Naive B cell (primary cell): ENCODE data around the gene GCN1. TPM values are rescaled to one million over a fixed set of nuclear protein-coding genes. Genes with fewer than 3 reads are reported as not detected.

Experiments
- ATAC-seq, 2 donors: fragments of 150-1000 bp; cut with Tn5 transposase; 2 replicates each; pipeline ENCODE4 v1.10.0; 2021; ENCODE audit warnings: low read depth in 2 of 2, mild to moderate bottlenecking in 2 of 2, moderate library complexity in 2 of 2
- DNase-seq: peaks from one replicate; pipeline ENCODE4 v3.0.0; 2022
- H3K27ac Mint-ChIP-seq, 6 donors: one replicate each; pipeline ENCODE4 v1.8.0; 2020 to 2022; ENCODE audit warnings: mild to moderate bottlenecking in 6 of 6, mixed read lengths in 6 of 6, moderate library complexity in 5 of 6, inconsistent platforms in 2 of 6
- H3K27me3 Mint-ChIP-seq, 3 donors: one replicate each; pipeline ENCODE4 v1.8.0; 2021 to 2022; ENCODE audit warnings: mixed read lengths in 3 of 3, mild to moderate bottlenecking in 1 of 3
- H3K36me3 Mint-ChIP-seq, 2 donors: one replicate each; pipeline ENCODE4 v1.8.0; 2020 to 2022; ENCODE audit warnings: mixed read lengths in 2 of 2, inconsistent platforms in 1 of 2, mild to moderate bottlenecking in 1 of 2
- H3K4me1 Mint-ChIP-seq, 3 donors: one replicate each; pipeline ENCODE4 v1.8.0; 2020 to 2022; ENCODE audit warnings: mixed read lengths in 3 of 3, inconsistent platforms in 1 of 3, mild to moderate bottlenecking in 1 of 3, moderate library complexity in 1 of 3
- H3K4me3 Mint-ChIP-seq, 8 donors: one replicate each; pipeline ENCODE4 v1.8.0; 2020 to 2022; ENCODE audit warnings: mild to moderate bottlenecking in 8 of 8, mixed read lengths in 8 of 8, moderate library complexity in 8 of 8, inconsistent platforms in 2 of 8
- H3K9me3 Mint-ChIP-seq, 7 donors: one replicate each; pipeline ENCODE4 v1.8.0; 2020 to 2022; ENCODE audit warnings: mixed read lengths in 7 of 7, mild to moderate bottlenecking in 5 of 7, inconsistent platforms in 2 of 7, moderate library complexity in 1 of 7
- polyA plus RNA-seq, 6 donors: library from polyadenylated mRNA; unstranded; fragments of 300-500 nt; fragmentation: Illumina TruSeq; gene quantifications; one replicate each; pipeline ENCODE4 v1.2.3, GENCODE V29; 2021; ENCODE audit warnings: low read depth in 6 of 6

The GCN1 gene
- polyA plus RNA-seq, 6 donors from 2014 or later: 11.1 to 23.9 (median 18.7) TPM

DNA sequence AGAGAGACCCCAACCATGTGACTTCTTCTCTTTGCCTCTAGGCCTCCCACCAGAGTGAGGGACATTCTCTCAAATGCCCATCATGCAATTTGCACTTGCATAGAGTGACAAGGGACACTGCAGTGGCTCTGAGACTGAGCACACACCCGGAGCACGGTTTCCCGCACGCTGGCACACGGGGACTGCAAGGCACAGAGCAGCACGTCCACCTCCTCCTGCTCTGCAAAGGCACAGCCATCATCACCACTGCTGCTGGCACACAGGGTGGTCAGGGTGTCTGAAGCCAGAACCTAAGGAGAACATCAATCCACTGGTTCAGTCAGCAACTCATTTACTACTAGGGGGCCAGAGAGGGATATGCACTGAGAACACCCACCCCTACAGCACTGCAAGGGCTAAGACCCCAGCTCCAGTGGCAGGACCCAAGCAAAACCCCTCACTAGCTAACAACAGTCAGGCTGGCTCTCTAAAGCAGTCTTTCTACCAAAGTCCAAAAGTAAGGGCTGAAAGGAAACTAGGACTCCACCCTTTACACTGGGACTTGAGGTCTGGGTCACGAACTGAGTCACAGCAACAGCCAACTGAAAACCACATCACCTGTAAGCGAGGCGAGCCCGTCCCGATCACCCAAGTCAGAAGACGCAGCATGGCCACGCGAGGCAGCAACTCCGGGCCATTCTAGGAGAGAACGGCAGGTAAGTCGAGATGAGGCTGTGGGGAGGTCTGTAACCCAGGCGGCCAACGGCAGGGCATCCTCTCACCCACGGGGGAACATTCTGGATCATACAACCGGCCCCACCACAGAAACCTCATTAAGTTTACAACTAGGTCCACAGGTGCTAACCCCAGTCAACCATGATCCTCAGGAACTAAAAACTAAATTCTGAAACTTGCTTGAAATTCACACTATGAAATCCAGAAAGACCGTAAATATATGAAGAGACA lies 37.9 kb downstream of the GCN1 start:
- ATAC-seq: no peak
- H3K27ac Mint-ChIP-seq: peak overlapping the region in 2 of 6 donors; percentile 16 to 49

DNA sequence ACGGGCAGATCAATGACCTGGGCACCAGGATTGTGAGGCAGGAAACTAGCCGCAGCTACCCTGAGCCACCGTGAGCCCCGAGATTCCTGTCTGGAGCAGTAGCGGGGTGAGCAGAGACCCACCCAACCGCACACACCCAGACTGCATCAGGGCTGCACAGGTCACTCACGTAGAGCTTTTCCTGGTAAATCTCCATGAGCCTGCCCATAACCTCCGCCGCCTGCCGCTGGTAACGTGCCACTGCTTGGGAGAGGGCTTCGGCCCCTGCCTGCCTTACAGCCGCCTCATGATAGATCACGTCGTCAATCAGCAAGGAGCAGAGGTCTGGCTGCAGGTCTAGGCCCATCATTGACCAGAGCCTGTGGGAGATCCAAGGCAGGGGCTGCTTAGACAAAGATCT lies 39.4 kb downstream of the GCN1 start:
- Mint-ChIP-seq H3K27ac (no peak overlapping the region), H3K4me3 (no peak overlapping the region), H3K36me3 (peaks cover 13 to 21% of the 10 kb centered on the region in 2 donors), H3K9me3 (no peaks in the 10 kb centered on the region), H3K4me1 (no peaks in the 10 kb centered on the region), H3K27me3 (no peaks in the 10 kb centered on the region)
- no peak for ATAC-seq
- no peak for DNase-seq

More for the DNA sequence above, 37.9 kb downstream of the GCN1 start:
- H3K9me3 Mint-ChIP-seq: no peaks in the 10 kb centered on the region
- H3K27me3 Mint-ChIP-seq: no peaks in the 10 kb centered on the region
- H3K4me3 Mint-ChIP-seq: peak overlapping the region in 1 of 8 donors; percentile 31
- DNase-seq: no peak
- H3K4me1 Mint-ChIP-seq: no peaks in the 10 kb centered on the region
- H3K36me3 Mint-ChIP-seq: peaks cover 18 to 32% of the 10 kb centered on the region in 2 donors

DNA sequence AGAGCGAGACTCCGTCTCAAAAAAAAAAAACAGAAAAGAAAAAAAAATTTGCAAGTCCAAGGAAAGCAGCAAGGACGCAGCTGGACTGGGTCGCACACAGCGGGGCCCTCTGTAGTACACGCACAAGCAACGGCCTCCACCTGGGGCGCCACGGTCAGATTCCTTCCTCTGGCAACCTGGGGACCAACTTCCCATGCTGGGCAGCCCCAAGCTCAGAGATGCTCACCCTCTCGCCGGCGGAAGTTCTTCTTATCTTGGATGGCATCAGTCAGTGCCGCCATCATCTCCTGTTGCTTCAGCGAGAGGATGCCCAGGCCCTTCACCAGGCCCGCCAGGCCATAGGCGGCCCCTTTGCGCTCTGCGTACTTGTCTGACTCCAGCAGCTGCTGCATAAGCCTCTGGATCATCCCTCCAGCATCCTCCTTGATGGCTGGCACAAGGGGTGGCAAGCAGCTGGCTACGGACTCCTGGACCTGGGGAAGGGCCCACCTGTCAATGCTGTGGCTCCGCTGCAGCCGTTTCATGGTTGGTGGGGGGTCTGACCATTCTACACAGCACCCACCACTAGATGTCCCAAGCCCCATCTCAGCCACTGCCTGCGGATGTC lies 43.5 kb downstream of the GCN1 start:
- Mint-ChIP-seq H3K9me3 (no peaks in the 10 kb centered on the region), H3K4me3 (peak overlapping the region in 1 of 8 donors; percentile 15), H3K27me3 (no peaks in the 10 kb centered on the region), H3K4me1 (peaks cover 0 to 2% (median 0%) of the 10 kb centered on the region in 3 donors), H3K36me3 (peaks cover 5 to 8% of the 10 kb centered on the region in 2 donors), H3K27ac (no peak overlapping the region)
- ATAC-seq (no peak), DNase-seq (no peak)

DNA sequence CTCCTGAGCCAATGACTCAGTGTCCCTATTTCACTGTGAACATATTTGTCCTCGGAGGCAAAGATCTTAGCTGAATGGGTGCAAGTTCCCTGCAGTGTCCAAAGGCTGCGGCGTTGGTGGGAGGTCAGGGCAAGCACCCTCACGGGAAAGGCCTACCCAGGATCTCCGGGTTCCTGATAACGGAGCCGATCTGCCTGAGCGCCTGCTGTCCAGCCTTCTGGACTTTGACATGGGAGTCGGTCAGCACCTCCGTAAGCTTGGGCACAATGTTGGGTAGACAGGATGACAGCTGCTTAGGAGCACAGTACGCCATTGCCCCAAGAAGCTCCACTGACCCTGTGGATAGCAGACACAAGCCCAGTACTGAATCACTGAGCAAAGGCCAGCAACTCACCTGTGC lies 46.5 kb downstream of the GCN1 start:
- Mint-ChIP-seq H3K9me3 (no peaks in the 10 kb centered on the region), H3K27ac (no peak overlapping the region), H3K27me3 (no peaks in the 10 kb centered on the region), H3K4me1 (peaks cover 0 to 2% (median 0%) of the 10 kb centered on the region in 3 donors), H3K36me3 (peaks cover 5 to 8% of the 10 kb centered on the region in 2 donors), H3K4me3 (no peak overlapping the region)
- no peak for DNase-seq
- no peak for ATAC-seq

DNA sequence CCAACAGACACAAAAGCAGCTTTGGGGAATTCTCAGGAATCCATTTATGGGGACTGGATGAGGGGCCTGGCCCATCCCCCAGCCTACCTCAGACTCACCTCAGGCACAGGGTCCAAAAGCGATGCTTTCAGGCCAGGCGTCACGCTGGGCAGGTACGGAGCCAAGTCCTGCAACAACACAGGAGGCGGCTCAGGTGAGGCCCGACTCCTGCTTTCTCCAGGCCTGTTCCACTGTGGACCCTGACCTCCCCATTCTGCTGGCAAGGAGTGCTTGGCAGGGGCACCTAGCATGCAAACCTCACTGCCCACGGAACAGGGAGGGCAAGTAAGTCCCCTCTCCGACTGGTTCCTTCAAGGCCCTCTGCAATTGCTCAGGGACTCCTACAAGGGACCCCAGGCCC lies 49.4 kb downstream of the GCN1 start:
- H3K36me3 Mint-ChIP-seq: peaks cover 18 to 23% of the 10 kb centered on the region in 2 donors
- H3K27ac Mint-ChIP-seq: no peak overlapping the region

DNA sequence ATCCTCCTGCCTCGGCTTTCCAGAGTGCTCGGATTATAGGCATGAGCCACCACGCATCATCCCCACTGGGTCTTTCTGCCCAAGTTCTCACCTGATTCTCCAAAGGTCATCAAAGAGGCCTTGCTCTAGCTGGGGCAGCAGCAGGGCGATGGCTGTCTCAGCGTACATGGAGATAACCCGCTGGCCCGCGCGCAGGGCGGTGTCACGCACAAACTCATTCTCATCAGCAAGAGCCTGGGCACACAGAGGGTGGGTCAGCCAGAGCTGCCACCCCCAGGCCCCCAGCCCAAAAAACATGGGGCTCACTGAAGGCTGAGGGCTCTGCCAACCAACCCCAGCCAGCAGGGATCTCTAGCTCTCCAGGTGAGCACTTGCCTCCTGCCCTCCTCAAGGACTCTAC lies 50.3 kb downstream of the GCN1 start:
- H3K27me3 Mint-ChIP-seq: no peaks in the 10 kb centered on the region

More for the DNA sequence above, 49.4 kb downstream of the GCN1 start:
- Mint-ChIP-seq H3K4me1 (peaks cover 0 to 5% (median 2%) of the 10 kb centered on the region in 3 donors), H3K27me3 (no peaks in the 10 kb centered on the region), H3K9me3 (no peaks in the 10 kb centered on the region), H3K4me3 (no peak overlapping the region)
- ATAC-seq: no peak
- DNase-seq: no peak

DNA sequence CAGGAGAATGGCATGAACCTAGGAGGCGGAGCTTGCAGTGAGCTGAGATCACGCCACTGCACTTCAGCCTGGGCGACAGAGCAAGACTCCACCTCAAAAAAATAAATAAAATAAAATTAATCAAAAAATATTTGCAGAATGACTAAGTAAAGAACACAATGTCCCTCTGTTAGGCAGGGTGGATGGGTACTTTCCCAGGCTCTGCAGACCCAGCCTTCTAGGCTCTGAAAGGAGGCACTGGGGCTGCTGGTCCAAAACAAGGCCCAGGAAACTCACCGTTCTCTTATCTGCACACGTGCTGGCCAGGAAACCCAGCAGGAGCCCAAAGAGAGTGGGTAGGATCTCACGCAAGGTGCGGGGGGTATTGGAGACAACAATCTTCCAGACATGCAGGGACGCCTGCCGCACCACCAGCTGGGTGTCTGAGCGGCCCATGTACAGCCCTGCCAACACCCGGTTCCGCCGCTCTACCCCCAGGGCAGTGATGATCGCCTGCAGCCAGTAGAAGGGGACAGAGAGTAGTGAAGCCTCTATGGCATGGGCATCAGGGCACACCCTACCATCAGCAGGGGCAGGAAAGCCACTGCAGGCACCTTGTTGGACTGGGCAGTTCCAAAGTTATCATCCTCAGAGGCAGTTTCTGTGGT lies 52.2 kb downstream of the GCN1 start:
- Mint-ChIP-seq H3K4me3 (no peak overlapping the region), H3K4me1 (peaks cover 0 to 8% (median 0%) of the 10 kb centered on the region in 3 donors), H3K27ac (peak overlapping the region in 1 of 6 donors; percentile 76), H3K9me3 (no peaks in the 10 kb centered on the region), H3K36me3 (peaks cover 19 to 38% of the 10 kb centered on the region in 2 donors), H3K27me3 (no peaks in the 10 kb centered on the region)
- DNase-seq: no peak
- no peak for ATAC-seq

More for the DNA sequence above, 50.3 kb downstream of the GCN1 start:
- no peak for DNase-seq
- no peak overlapping the region for H3K4me3 Mint-ChIP-seq
- H3K4me1 Mint-ChIP-seq: peaks cover 0 to 5% (median 2%) of the 10 kb centered on the region in 3 donors
- ATAC-seq: no peak
- no peak overlapping the region for H3K27ac Mint-ChIP-seq
- no peaks in the 10 kb centered on the region for H3K9me3 Mint-ChIP-seq
- H3K36me3 Mint-ChIP-seq: peaks cover 24 to 31% of the 10 kb centered on the region in 2 donors

DNA sequence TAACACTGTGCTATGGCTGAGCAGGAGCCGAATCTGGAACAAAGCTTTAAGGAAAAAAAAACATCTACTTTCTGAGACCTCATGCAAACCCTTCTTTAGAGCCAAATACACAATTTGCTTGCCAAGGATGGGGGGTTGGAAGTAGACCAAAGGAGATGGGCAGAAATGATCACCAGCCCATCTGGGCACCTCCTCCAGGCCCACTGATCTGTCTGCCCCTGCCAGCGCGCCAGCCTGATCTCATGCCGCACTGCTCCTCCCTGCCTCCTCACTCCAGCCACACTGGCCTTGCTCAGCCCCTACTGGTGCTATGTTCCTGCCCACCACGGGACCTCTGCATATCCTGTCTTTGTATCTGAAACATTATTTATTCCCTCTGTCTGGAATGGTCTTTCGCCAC lies 53.2 kb downstream of the GCN1 start:
- Mint-ChIP-seq H3K27me3 (no peaks in the 10 kb centered on the region), H3K4me1 (peaks cover 0 to 8% (median 0%) of the 10 kb centered on the region in 3 donors), H3K36me3 (peaks cover 19 to 31% of the 10 kb centered on the region in 2 donors), H3K9me3 (no peaks in the 10 kb centered on the region), H3K27ac (no peak overlapping the region), H3K4me3 (no peak overlapping the region)
- DNase-seq (no peak), ATAC-seq (no peak)

DNA sequence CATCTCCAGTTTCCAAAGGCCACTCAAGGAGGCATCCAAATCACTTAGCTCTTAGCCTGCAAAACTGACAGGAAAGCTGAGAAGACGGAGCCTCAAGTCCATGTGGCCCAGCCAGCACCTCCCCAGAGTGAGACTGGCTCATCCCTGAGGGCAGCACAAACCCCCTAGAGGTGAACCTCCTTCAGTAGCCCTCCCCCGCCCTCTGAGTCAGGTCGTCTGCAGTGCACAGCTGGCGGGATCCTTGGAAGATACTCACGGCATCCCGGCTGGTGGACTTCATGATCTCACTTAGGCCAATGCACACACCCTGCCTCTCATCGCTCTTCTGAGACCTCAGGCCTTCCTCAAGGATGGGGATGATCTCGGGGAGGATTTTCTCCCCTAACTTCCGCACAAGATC lies 53.9 kb downstream of the GCN1 start:
- no peak for ATAC-seq

DNA sequence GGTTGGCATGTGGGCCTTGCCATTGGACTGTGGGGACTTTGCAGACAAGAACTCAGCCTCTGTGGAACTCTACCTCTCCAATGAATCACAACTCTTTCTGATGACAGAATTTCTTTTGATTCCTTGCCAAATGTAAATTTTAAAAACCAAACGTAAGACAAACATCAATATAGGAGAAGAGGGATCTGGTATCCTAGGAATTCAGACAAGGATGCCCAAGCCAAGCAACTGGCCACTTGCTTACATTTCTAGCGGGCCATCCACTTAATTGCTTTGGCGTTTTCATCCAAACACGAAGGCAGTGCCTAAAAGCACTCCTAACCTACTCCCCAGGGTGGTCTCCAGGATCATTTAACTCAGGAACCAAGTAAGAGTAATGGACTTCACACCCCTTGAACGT lies 54.6 kb downstream of the GCN1 start:
- ATAC-seq: no peak
- Mint-ChIP-seq H3K4me3 (no peak overlapping the region), H3K4me1 (peaks cover 0 to 8% (median 0%) of the 10 kb centered on the region in 3 donors), H3K36me3 (peaks cover 19 to 31% of the 10 kb centered on the region in 2 donors), H3K27me3 (no peaks in the 10 kb centered on the region), H3K27ac (peak overlapping the region in 1 of 6 donors; percentile 24), H3K9me3 (no peaks in the 10 kb centered on the region)
- no peak for DNase-seq

More for the DNA sequence above, 53.9 kb downstream of the GCN1 start:
- no peak for DNase-seq
- no peaks in the 10 kb centered on the region for H3K27me3 Mint-ChIP-seq
- H3K36me3 Mint-ChIP-seq: peaks cover 19 to 31% of the 10 kb centered on the region in 2 donors
- no peak overlapping the region for H3K4me3 Mint-ChIP-seq
- H3K9me3 Mint-ChIP-seq: no peaks in the 10 kb centered on the region
- peak overlapping the region in 4 of 6 donors; percentile 15 to 85 (median 70) for H3K27ac Mint-ChIP-seq
- peaks cover 0 to 8% (median 0%) of the 10 kb centered on the region in 3 donors for H3K4me1 Mint-ChIP-seq

DNA sequence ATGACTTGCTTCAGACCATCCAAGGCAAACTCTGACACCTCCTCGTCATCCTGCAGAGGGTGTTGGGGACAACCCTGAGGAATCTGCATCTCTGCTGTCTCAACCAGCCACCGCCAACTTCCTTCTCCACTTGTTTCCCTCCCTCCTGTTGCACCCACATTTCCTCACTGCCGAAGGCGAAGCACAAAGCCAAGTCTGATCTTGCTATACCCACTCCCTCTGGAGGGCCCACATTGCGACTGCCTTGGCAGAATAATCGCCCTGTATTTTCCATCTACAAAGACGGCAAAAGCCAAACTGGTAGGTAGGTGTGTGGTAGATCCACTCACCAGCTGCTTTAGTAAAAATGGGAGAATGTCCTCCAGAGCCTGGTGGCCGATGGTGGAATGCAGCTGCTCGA lies 56.1 kb downstream of the GCN1 start:
- Mint-ChIP-seq H3K9me3 (no peaks in the 10 kb centered on the region), H3K27ac (no peak overlapping the region), H3K27me3 (no peaks in the 10 kb centered on the region)

DNA sequence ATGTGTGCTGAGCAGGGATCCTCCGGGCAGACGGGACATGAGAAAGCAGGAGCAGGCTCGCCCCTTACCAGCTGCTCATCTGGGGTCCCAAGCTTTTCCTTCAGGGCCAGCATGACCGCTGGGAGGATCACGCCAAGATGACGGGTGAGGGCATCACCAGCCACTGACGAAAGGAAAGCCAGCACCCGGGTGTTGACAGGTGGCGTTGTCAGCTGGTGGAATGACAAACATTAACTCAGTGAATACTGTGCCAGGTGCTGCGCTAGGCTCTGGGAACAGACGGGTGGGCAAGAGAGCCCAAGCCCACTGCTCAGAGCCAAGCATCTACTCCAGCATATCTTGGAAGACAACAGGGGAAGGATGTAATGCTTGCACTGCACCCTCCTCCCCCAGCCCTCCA lies 56.7 kb downstream of the GCN1 start:
- ATAC-seq (no peak), DNase-seq (no peak)
- peaks cover 10 to 12% (median 12%) of the 10 kb centered on the region in 3 donors for H3K4me1 Mint-ChIP-seq
- no peak overlapping the region for H3K4me3 Mint-ChIP-seq
- H3K36me3 Mint-ChIP-seq: peaks cover 19 to 32% of the 10 kb centered on the region in 2 donors
- no peak overlapping the region for H3K27ac Mint-ChIP-seq
- no peaks in the 10 kb centered on the region for H3K9me3 Mint-ChIP-seq
- H3K27me3 Mint-ChIP-seq: no peaks in the 10 kb centered on the region

More for the DNA sequence above, 56.1 kb downstream of the GCN1 start:
- ATAC-seq (no peak), DNase-seq (no peak)
- Mint-ChIP-seq H3K36me3 (peaks cover 19 to 31% of the 10 kb centered on the region in 2 donors), H3K4me1 (peaks cover 7 to 8% (median 7%) of the 10 kb centered on the region in 3 donors), H3K4me3 (no peak overlapping the region)

DNA sequence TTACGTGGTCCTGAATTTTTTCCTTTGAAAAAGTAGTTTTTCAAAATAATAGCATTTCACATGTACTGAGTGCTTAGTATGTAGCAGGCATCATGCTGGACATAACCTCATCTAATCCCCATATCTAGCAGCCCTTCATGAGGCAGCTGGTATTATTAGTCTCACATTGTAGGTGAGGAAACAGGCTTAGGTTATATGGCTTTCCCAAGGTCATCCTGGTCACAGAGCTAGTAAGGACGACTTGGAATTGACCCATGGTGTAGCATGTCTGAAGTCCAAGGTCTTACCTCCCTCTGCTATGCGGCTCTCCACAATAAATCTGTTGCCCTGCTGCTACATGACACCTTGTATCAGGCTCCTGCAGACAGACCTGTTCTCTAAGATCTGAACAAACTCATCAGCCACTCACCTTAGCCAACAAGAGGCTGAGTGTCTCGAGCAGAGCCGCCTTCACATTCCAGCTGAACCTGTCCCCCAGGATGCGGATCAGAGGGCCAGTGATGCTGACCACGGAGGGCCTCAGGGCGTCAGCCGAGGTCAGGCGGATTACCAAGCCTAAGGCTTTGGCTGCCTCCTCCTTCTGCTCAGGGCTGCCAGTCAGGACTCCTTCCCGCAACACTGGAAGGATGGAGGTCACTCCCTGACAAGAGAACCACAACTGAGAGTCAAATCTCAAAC lies 58.3 kb downstream of the GCN1 start:
- ATAC-seq (no peak), DNase-seq (no peak)
- Mint-ChIP-seq H3K9me3 (no peaks in the 10 kb centered on the region), H3K27ac (no peak overlapping the region), H3K4me3 (no peak overlapping the region), H3K27me3 (no peaks in the 10 kb centered on the region), H3K36me3 (peaks cover 13 to 30% of the 10 kb centered on the region in 2 donors), H3K4me1 (peaks cover 13 to 27% (median 24%) of the 10 kb centered on the region in 3 donors)
